Omental fat pad (tissue), 4 donors: ENCODE results near the gene UBL5. TPM values are rescaled to one million over a fixed set of nuclear protein-coding genes. Genes with fewer than 3 reads are reported as not detected.

Source experiments
- ATAC-seq: fragments of 150-250 bp; one replicate; pipeline ENCODE4 v1.9.1; 2016; ENCODE audit warnings: mild to moderate bottlenecking, moderate library complexity; ENCODE audit not compliant: low FRiP score
- DNase-seq: peaks from one replicate; pipeline ENCODE4 v3.0.0-alpha.2; 2019; ENCODE audit warnings: low spot score
- CTCF ChIP-seq, 3 donors: fragments of 450-650 bp; IDR thresholded peaks; one replicate each; pipeline ENCODE4 v1.5.1; 2016 to 2017; ENCODE audit warnings: antibody characterized with exemption in 3 of 3, mild to moderate bottlenecking in 3 of 3, moderate library complexity in 2 of 3
- total RNA-seq, 4 donors: library from RNA; depleted of rRNA; stranded (reverse); fragments of >200 nt; gene quantifications; one replicate each; pipeline ENCODE4 v1.1.0, GENCODE V29; 2016

Gene UBL5
- total RNA-seq, 4 donors from 2014 or later, result 407 to 513 (median 455) TPM

- no peak for TF ChIP-seq CTCF (IDR thresholded peaks at IDR 0.05)
- ATAC-seq, result peak; percentile 47
- DNase-seq, result peak; percentile 38
These were observed 19.5 kb downstream of the UBL5 start for GRCh38 chr19:9847087-9847671.

- DNase-seq (no peak), ATAC-seq (no peak)
- no peak for TF ChIP-seq CTCF (IDR thresholded peaks at IDR 0.05)
These were observed 20.3 kb downstream of the UBL5 start for GRCh38 chr19:9848060-9848459.

GRCh38 chr19:9848762-9849161 lies 21.0 kb downstream of the UBL5 start:
- DNase-seq (no peak), ATAC-seq (no peak)
- TF ChIP-seq CTCF (IDR thresholded peaks at IDR 0.05), result no peak

DNA sequence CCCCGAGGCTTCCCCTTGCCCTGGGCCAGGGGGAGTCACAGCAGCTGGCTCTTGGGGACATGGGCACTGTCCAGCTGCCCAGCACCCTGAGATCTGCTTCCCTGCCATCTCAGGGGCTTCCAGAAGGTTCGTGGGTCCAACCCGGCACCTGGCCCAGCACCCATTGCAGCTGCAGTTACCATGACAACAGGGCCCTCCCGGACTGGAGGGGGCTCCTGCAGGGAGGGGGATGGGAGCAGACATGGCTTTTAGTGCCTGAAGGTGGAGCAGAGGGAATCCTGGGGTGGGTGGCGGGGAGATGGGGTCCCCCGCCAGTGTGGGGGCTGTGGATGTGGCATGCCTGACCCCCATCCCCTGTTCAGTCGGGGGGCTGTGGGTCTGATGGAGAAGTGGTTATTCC lies 22.1 kb downstream of the UBL5 start:
- no peak for ATAC-seq
- no peak for DNase-seq
- no peak for TF ChIP-seq CTCF (IDR thresholded peaks at IDR 0.05)

GRCh38 chr19:9850235-9850959 lies 22.7 kb downstream of the UBL5 start:
- DNase-seq (no peak), ATAC-seq (no peak)
- TF ChIP-seq CTCF (IDR thresholded peaks at IDR 0.05), result no peak

GRCh38 chr19:9854282-9854846 lies 26.6 kb downstream of the UBL5 start:
- no peak for DNase-seq
- no peak for TF ChIP-seq CTCF (IDR thresholded peaks at IDR 0.05)
- ATAC-seq, result no peak

DNA sequence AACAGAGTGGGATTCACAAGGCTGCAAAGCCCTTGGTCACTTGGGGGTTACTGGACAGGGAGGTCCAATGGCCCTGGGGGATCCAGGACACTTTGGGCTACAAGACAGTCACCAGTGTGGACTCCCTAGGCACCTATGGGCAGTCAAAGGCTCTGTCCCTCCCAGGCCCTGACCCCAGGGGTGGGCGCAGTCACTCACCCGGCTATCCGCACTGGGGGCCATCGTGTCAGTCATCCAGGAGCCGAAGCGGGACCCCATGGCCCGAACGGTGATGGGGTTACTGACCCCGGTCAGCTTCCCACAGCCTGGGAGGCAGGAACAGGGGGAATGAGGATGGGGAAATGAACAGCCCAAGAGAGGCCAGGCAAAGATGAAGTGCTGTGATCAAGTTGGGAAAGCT lies 28.9 kb downstream of the UBL5 start:
- no peak for DNase-seq
- ATAC-seq, result no peak
- no peak for TF ChIP-seq CTCF (IDR thresholded peaks at IDR 0.05)
